HepG2 (cell line): ENCODE data around the gene RNFT1. TPM values are rescaled to one million over a fixed set of nuclear protein-coding genes. Genes with fewer than 3 reads are reported as not detected.

Source experiments
- ATF3 ChIP-seq: sonication (generic); formaldehyde crosslinking; IDR thresholded peaks from 2 replicates; pipeline ENCODE4 v1.4.0; 2020; ENCODE audit warnings: missing genetic modification reagents
- HDAC6 ChIP-seq: fragments of 200-600 bp; sonication (generic); IDR thresholded peaks from 2 replicates; pipeline ENCODE4 v1.7.0; 2017; ENCODE audit warnings: mild to moderate bottlenecking, antibody characterized with exemption, low read length, low read depth
- JDP2 ChIP-seq: sonication (generic); formaldehyde crosslinking; IDR thresholded peaks from 2 replicates; pipeline ENCODE4 v1.8.1; 2022; ENCODE audit warnings: missing genetic modification reagents, borderline replicate concordance
- KDM1A ChIP-seq: IDR thresholded peaks from 2 replicates; pipeline ENCODE4 v1.6.1; 2016; ENCODE audit warnings: missing compliant biosample characterization
- KLF11 ChIP-seq: IDR thresholded peaks from 2 replicates; pipeline ENCODE4 v1.6.1; 2016; ENCODE audit warnings: missing compliant biosample characterization
- NCOA5 ChIP-seq: sonication (generic); formaldehyde crosslinking; IDR thresholded peaks from 2 replicates; pipeline ENCODE4 v1.4.0; 2020; ENCODE audit warnings: missing genetic modification reagents
- SKI ChIP-seq: fragments of 450-650 bp; IDR thresholded peaks from one replicate; pipeline ENCODE4 v1.6.1; 2018; ENCODE audit warnings: mild to moderate bottlenecking; ENCODE audit not compliant: partially characterized antibody
- TOPORS ChIP-seq: sonication (generic); formaldehyde crosslinking; IDR thresholded peaks from 2 replicates; pipeline ENCODE4 v1.8.0; 2023; ENCODE audit warnings: mild to moderate bottlenecking, missing genetic modification reagents
- U2AF2 ChIP-seq: fragments of 200-400 bp; formaldehyde crosslinking; IDR thresholded peaks from 2 replicates; pipeline ENCODE4 v1.6.1; 2017; ENCODE audit warnings: low read depth, mild to moderate bottlenecking, low read length
- USF2 ChIP-seq, 2 experiments: sonication (generic) in 1 of 2; formaldehyde crosslinking in 1 of 2; IDR thresholded peaks; 2 replicates each; pipeline versions ENCODE4 v1.5.1 to v1.6.1; 2011 to 2020; ENCODE audit warnings: borderline replicate concordance in 1 of 2, low read depth in 1 of 2, low read length in 1 of 2, mild to moderate bottlenecking in 1 of 2, missing genetic modification reagents in 1 of 2, moderate library complexity in 1 of 2
- ZBTB1 ChIP-seq: sonication (generic); formaldehyde crosslinking; IDR thresholded peaks from 2 replicates; pipeline ENCODE4 v1.4.0; 2020; ENCODE audit warnings: missing genetic modification reagents, borderline replicate concordance
- ZBTB4 ChIP-seq: sonication (generic); formaldehyde crosslinking; IDR thresholded peaks from 2 replicates; pipeline ENCODE4 v1.4.0; 2020; ENCODE audit warnings: missing genetic modification reagents, mild to moderate bottlenecking, borderline replicate concordance
- ZNF441 ChIP-seq: sonication (generic); formaldehyde crosslinking; IDR thresholded peaks from 2 replicates; pipeline ENCODE4 v1.7.0; 2021; ENCODE audit warnings: missing genetic modification reagents, borderline replicate concordance
- ZNF710 ChIP-seq: sonication (generic); formaldehyde crosslinking; IDR thresholded peaks from 2 replicates; pipeline ENCODE4 v1.5.0; 2020; ENCODE audit warnings: mild to moderate bottlenecking, missing genetic modification reagents, borderline replicate concordance
- ZNF740 ChIP-seq: sonication (generic); formaldehyde crosslinking; IDR thresholded peaks from 2 replicates; pipeline ENCODE4 v1.4.0; 2020; ENCODE audit warnings: missing genetic modification reagents
- ZNF747 ChIP-seq: sonication (generic); formaldehyde crosslinking; IDR thresholded peaks from 2 replicates; pipeline ENCODE4 v1.8.1; 2023; ENCODE audit warnings: missing genetic modification reagents, mild to moderate bottlenecking, borderline replicate concordance
- ZNF75D ChIP-seq: sonication (generic); formaldehyde crosslinking; IDR thresholded peaks from 2 replicates; pipeline ENCODE4 v1.8.1; 2023; ENCODE audit warnings: missing genetic modification reagents, mild to moderate bottlenecking, borderline replicate concordance
- ZNF782 ChIP-seq: sonication (generic); formaldehyde crosslinking; IDR thresholded peaks from 2 replicates; pipeline ENCODE4 v1.4.0; 2020; ENCODE audit warnings: missing genetic modification reagents, mild to moderate bottlenecking, borderline replicate concordance
- polyA plus RNA-seq, 8 experiments: library from polyadenylated mRNA; depleted of rRNA in 3 of 8; stranded (reverse) in 7 of 8; unstranded in 1 of 8; fragments of >200 nt; fragmentation: Illumina TruSeq in 4 of 8; extraction: Trizol in 4 of 8; gene quantifications; 2 replicates each; pipeline versions ENCODE4 v1.2.1 to v1.2.3, GENCODE V29; 2011 to 2016; ENCODE audit warnings: low read depth in 4 of 8, missing spikeins in 1 of 8, mixed read lengths in 1 of 8; ENCODE audit not compliant: insufficient read depth in 1 of 8
- total RNA-seq, 5 experiments: library from RNA; depleted of rRNA; stranded (reverse); fragments of >200 nt; fragmentation: Illumina TruSeq; extraction: Trizol; gene quantifications; 2 replicates each; pipeline ENCODE4 v1.2.3, GENCODE V29; 2016; ENCODE audit warnings: low read depth in 1 of 5

The RNFT1 gene
- total and polyA plus RNA-seq, 2 of the 13 experiments (the other 11 are each of a cell fraction or from before 2014, with no cell fraction given) = 19.1 to 22.1 TPM

- TF ChIP-seq USF2 (IDR thresholded peaks at IDR 0.05; ENCODE audit: low read depth, low read length) (no peak), USF2 (CRISPR knock-in tag; IDR thresholded peaks at IDR 0.05; ENCODE audit: borderline replicate concordance) (no peak), ZBTB1 (CRISPR knock-in tag) (peak; percentile 54; the same call in 1 of the 2 replicates), ATF3 (CRISPR knock-in tag) (peak; percentile 56), NCOA5 (CRISPR knock-in tag) (no peak), ZNF710 (CRISPR knock-in tag) (peak; percentile 45; the same call in 1 of the 2 replicates), U2AF2 (no peak), ZNF75D (CRISPR knock-in tag) (no peak), ZBTB4 (CRISPR knock-in tag) (no peak), ZNF747 (CRISPR knock-in tag) (peak; percentile 69; the same call in 1 of the 2 replicates), KDM1A (no peak), ZNF441 (CRISPR knock-in tag) (no peak), KLF11 (CRISPR knock-in tag) (peak; percentile 27; the same call in 1 of the 2 replicates), SKI (peak; percentile 96), JDP2 (CRISPR knock-in tag) (no peak; the same call in 1 of the 2 replicates), ZNF782 (CRISPR knock-in tag) (no peak), TOPORS (no peak), HDAC6 (no peak), ZNF740 (CRISPR knock-in tag) (no peak)
Measured at GRCh38 chr17:59964482-59965328, at the start of gene RNFT1 (continued).
